Inferior parietal cortex (tissue), 1 donor: ENCODE measurements around the gene ADARB1.

Source experiments
- DNase-seq: peaks from one replicate; pipeline ENCODE4 v3.0.0-alpha.2; 2016; ENCODE audit errors: extremely low spot score

The ADARB1 gene

DNA sequence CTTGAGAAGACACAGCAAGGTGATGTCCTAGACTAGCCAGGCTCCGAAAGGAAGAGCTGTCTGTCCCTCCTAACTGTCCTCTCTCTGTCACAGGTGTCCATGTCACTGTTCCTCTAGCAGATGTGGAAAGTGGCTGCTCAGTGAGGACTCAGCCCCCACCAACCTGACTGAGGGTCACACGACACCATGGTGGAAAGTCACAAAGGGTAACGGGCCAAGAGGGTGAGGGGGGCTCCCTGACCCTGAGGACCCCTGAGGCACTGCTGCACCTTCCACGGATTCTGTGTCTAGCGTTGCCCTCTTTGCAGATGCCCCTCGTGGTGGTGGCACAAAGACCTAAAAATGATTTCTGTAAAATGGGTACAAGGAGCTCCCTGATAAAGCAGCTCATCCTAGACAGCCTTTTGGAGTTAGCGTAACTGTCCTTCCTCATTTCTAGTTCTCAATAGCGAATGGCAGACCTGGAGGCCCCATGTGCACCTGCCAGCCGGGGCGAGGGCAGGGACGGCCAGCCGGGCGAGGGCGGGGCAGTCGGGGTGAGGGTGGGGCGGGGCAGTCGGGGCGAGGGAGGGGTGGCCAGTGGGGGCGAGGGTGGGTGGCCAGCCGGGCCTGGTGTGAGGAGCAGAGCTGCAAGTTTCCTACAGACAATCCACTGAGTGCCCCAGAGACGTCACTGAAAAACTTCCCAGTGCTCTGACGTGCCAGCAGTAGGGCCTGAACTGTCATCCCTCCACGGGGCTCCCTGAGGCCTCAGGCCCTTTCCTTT is 189.9 kb downstream of the ADARB1 start:
- no peak for DNase-seq

DNA sequence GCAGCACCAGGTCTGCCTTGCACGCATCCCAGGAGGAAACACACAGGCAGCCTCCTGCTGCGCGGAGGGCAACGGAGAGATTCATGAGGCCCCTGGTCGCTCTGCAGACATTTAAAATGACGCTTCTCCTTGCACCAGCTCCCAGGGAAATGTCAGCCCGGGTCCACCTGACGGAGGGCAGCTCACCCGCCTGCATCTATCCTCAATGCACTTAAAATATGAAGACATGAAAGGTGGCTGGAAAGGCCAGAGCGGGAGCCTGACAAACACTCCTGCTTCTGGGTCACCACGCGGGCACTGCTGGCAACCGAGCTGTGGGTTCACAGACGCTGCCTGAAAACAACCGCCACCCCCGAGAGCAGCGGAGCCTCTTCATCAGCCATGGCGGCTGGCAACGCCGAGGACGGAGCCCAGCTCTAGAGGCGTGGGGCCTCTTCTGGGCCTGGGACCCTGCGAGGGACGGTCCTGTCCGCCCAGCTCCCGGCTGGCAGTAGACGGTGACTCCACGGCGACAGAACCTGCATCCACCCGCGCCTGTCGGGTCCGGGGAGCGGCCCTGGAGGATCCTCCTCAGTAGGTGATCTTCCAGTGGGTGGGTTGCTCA is 190.6 kb downstream of the ADARB1 start:
- DNase-seq, result no peak

DNA sequence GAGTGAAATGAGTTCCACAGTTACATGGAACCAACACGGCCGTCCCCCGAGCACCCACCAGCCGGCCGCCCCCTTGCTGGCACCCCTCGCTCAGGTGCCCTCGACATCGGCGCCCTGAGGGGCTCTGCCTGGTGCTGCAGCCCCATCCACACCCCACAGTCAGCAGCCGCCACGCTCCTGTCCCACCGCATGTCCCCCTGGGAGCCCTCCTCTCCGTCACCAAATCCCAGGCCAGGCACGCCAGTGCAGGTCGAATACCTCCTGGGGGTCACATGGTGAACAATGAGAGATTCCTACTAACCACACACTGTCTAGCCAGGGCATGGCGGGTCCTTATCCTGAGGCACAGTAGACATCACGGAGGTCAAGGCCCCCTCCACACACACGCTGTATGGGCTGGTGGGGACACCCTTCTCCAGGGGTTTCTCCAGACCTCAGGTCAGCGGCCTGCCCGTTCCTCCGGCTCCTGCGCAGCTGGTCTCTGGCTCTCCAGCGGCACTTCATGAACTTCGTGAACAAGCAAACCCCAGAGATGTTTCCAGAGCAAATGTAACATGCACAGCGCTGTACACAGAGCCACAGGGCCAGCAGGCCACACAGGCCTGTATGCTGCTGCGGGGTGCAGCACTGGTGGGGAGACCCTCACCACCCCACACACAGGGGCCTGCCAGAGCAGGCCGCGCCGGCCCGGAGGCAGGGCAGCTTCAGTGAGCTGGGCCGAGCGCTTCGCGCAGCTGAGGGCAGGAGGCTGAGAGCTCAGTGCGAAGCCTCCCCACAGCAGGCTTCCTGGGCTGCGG is 191.5 kb downstream of the ADARB1 start:
- DNase-seq, result no peak

DNA sequence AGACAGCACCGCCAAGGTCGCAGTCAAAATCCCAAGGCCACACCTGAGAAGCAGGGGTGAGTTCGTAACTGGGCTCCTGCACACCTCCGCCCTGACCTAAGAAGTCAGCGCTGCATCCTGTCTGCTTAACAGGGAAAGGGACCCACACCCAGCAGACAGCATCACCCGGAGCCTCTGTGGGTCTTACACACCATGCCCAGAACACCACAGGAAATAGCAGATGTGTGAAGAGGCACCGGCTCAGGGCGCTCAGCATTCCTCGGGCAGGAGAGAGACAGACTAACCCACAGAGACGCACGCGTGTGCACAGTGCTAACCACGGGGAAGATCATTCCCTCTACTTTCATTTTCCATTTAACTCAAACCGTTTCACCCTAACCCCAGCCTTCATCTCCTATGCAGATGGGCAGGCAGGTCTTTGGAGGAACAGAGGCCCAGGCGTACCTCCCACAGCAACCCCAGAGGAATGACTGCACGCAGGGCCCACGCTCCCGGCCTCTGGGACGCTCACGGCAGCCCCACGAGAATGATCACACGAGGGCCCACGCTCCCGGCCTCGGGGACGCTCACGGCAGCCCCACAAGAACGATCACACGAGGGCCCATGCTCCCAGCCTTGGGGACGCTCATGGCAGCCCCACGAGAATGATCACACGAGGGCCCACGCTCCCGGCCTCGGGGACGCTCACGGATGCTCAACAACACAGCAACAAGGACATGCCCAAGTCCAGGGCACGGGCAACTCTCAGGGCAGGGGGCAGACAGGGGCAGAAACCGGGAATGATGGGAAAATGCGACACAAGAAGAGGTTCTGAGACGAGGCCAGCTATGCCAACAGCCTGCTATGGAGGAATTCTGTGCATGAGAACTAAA is 192.4 kb downstream of the ADARB1 start:
- DNase-seq, result no peak

DNA sequence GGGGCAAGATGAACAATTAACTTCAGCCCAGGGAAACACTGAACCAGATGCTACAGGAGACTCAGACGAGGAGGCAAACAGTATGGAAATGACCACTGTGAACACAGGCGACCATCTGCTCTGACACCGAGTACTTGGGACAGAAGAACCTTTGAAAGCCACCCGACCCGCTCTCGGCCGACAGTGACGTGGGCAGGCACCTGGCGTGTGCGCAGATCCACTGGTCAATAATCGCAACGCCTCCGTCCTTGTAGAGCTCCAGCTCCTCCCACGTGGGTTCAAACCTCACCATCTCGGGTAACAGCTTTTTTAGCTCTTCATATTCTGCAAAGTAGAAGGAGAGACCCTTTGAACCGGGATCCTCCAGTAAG is 193.0 kb downstream of the ADARB1 start:
- no peak for DNase-seq

DNA sequence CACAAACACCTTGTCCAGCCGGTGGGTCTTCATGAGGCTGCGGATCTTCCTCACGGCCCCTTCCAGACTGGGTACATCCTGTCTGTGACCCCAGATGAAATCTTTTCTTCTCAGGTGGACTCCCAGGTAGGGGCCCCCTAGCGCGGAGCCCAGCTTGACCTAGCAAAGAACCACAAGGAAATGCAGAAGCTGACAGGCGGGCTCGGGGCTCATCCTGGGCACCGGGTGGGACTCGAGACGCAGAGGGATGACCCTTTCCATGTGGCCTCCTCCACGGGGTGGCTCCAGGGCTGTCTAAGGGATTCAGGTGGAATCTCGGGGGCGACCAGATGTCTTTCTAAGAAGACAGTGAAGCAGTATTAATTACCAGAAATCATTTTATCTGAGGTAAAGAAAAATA is 195.5 kb downstream of the ADARB1 start:
- DNase-seq, result no peak

DNA sequence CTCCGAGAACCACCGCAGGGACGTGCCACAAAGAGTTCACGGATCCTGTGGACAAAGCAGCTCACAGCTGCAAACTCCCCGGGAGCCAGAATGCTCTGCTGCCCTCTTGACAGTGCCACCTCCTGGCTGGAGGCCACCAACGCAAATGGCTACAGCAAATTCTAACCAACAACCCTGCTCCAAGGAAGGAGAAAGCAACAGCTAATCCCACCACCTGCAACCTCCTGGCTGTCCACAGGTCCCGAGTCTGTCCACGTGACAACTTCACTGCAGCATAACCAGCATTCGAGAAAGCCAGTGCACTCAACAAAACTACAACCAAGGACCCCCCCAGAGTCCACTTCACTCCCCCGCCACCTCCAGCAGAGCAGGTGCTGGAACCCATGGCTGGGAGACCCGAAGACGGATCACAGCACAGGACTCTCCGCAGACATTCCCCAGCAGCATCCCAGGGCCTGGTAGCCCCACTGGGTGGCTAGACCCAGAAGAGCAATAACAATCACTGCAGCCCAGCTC is 196.0 kb downstream of the ADARB1 start:
- no peak for DNase-seq
